Liver (tissue), 9 donors: ENCODE results near the gene PKD2. TPM values are rescaled to one million over a fixed set of nuclear protein-coding genes. Genes with fewer than 3 reads are reported as not detected.

Experiments used
- DNase-seq: peaks from one replicate; pipeline ENCODE4 v3.0.0-alpha.2; 2017; ENCODE audit warnings: low spot score
- H3K27ac ChIP-seq, 2 donors: one replicate each; pipeline ENCODE4 v1.7.0; 2013; ENCODE audit warnings: inconsistent platforms in 2 of 2, low read length in 2 of 2, control low read depth in 1 of 2, low read depth in 1 of 2, mild to moderate bottlenecking in 1 of 2
- H3K27me3 ChIP-seq, 4 donors: one replicate each; pipeline versions ENCODE4 v1.6.1 to v1.7.0; 2013; ENCODE audit warnings: low read length in 3 of 4, inconsistent platforms in 1 of 4, mild to moderate bottlenecking in 1 of 4, moderate library complexity in 1 of 4; ENCODE audit not compliant: control insufficient read depth in 4 of 4, insufficient read depth in 4 of 4
- H3K36me3 ChIP-seq, 4 donors: one replicate each; pipeline versions ENCODE4 v1.6.1 to v1.7.0; 2013; ENCODE audit warnings: low read length in 3 of 4, mild to moderate bottlenecking in 3 of 4, low read depth in 1 of 4, moderate library complexity in 1 of 4; ENCODE audit not compliant: control insufficient read depth in 4 of 4, insufficient read depth in 3 of 4
- H3K4me1 ChIP-seq, 4 donors: one replicate each; pipeline versions ENCODE4 v1.6.1 to v1.7.0; 2013; ENCODE audit warnings: low read length in 3 of 4, mild to moderate bottlenecking in 3 of 4, moderate library complexity in 1 of 4; ENCODE audit not compliant: control insufficient read depth in 4 of 4, insufficient read depth in 4 of 4
- H3K4me3 ChIP-seq, 3 donors: one replicate each; pipeline versions ENCODE4 v1.6.1 to v1.7.0; 2013; ENCODE audit warnings: low read length in 3 of 3, control low read depth in 1 of 3, low read depth in 1 of 3, mild to moderate bottlenecking in 1 of 3
- H3K9ac ChIP-seq, 2 donors: one replicate each; pipeline ENCODE4 v1.7.0; 2013; ENCODE audit warnings: low read length in 2 of 2, mild to moderate bottlenecking in 2 of 2, moderate library complexity in 2 of 2, control low read depth in 1 of 2, low read depth in 1 of 2
- H3K9me3 ChIP-seq, 4 donors: one replicate each; pipeline versions ENCODE4 v1.6.1 to v1.7.0; 2013; ENCODE audit warnings: low read length in 3 of 4; ENCODE audit not compliant: control insufficient read depth in 4 of 4
- ATF3 ChIP-seq: IDR thresholded peaks from 2 replicates; pipeline ENCODE4 v1.6.1; 2016; ENCODE audit warnings: antibody characterized with exemption
- CTCF ChIP-seq: fragments of 150-350 bp; IDR thresholded peaks from 2 replicates; pipeline ENCODE4 v1.5.1; 2017; ENCODE audit warnings: improper control_type of control experiment, low read depth, low read length; ENCODE audit not compliant: missing input control
- EGR1 ChIP-seq, 2 donors: IDR thresholded peaks; 2 replicates each; pipeline ENCODE4 v1.6.1; 2016 to 2018; ENCODE audit warnings: antibody characterized with exemption in 2 of 2, low read depth in 2 of 2
- FOXA1 ChIP-seq: IDR thresholded peaks from 2 replicates; pipeline ENCODE4 v1.6.1; 2016; ENCODE audit warnings: antibody characterized with exemption
- FOXA2 ChIP-seq: IDR thresholded peaks from 2 replicates; pipeline ENCODE4 v1.6.1; 2016; ENCODE audit warnings: antibody characterized with exemption
- GABPA ChIP-seq, 2 donors: IDR thresholded peaks in 1 of 2; conservative IDR thresholded peaks in 1 of 2; 2 replicates each; pipeline ENCODE4 v1.6.1; 2016; ENCODE audit warnings: antibody characterized with exemption in 2 of 2, mild to moderate bottlenecking in 1 of 2, moderate library complexity in 1 of 2
- HNF4A ChIP-seq, 2 donors: conservative IDR thresholded peaks; 2 replicates each; pipeline ENCODE4 v1.6.1; 2016; ENCODE audit warnings: antibody characterized with exemption in 2 of 2, mild to moderate bottlenecking in 2 of 2
- HNF4G ChIP-seq: IDR thresholded peaks from 2 replicates; pipeline ENCODE4 v1.6.1; 2016; ENCODE audit warnings: antibody characterized with exemption
- JUND ChIP-seq, 2 donors: IDR thresholded peaks; 2 replicates each; pipeline ENCODE4 v1.6.1; 2016; ENCODE audit warnings: antibody characterized with exemption in 2 of 2
- MAX ChIP-seq: IDR thresholded peaks from 2 replicates; pipeline ENCODE4 v1.6.1; 2016; ENCODE audit warnings: antibody characterized with exemption
- NR2F2 ChIP-seq: IDR thresholded peaks from 2 replicates; pipeline ENCODE4 v1.6.1; 2016; ENCODE audit warnings: antibody characterized with exemption
- RAD21 ChIP-seq, 2 donors: IDR thresholded peaks; 2 replicates each; pipeline ENCODE4 v1.6.1; 2016; ENCODE audit warnings: antibody characterized with exemption in 2 of 2, mild to moderate bottlenecking in 2 of 2
- REST ChIP-seq: IDR thresholded peaks from 2 replicates; pipeline ENCODE4 v1.6.1; 2016; ENCODE audit warnings: antibody characterized with exemption, mild to moderate bottlenecking
- RXRA ChIP-seq, 2 donors: IDR thresholded peaks; 2 replicates each; pipeline ENCODE4 v1.6.1; 2017 to 2018; ENCODE audit warnings: antibody characterized with exemption in 2 of 2, mild to moderate bottlenecking in 1 of 2
- SP1 ChIP-seq: IDR thresholded peaks from 2 replicates; pipeline ENCODE4 v1.6.1; 2018; ENCODE audit warnings: antibody characterized with exemption, mild to moderate bottlenecking
- TAF1 ChIP-seq: conservative IDR thresholded peaks from 2 replicates; pipeline ENCODE4 v1.6.1; 2016; ENCODE audit warnings: antibody characterized with exemption, mild to moderate bottlenecking
- YY1 ChIP-seq: IDR thresholded peaks from 2 replicates; pipeline ENCODE4 v1.6.1; 2016; ENCODE audit warnings: antibody characterized with exemption, mild to moderate bottlenecking
- ZBTB33 ChIP-seq: IDR thresholded peaks from 2 replicates; pipeline ENCODE4 v1.6.1; 2016; ENCODE audit warnings: antibody characterized with exemption
- WGBS: extraction: QIAGEN DNeasy Blood & Tissue Kit; methylation state at CpG from one replicate; pipeline ENCODE4 v1.1.7; 2013; 5-methylcytosine and 5-hydroxymethylcytosine counted together
- polyA plus RNA-seq, 2 donors: library from polyadenylated mRNA; stranded (reverse) in 1 of 2; unstranded in 1 of 2; fragments of 200-250 nt in 1 of 2; fragments of >200 nt in 1 of 2; fragmentation: Nextera tagmentation in 1 of 2; extraction: Ambion mirVana in 1 of 2; gene quantifications; one replicate each; pipeline versions ENCODE4 v1.2.1 to v1.2.3, GENCODE V29; 2013 to 2015
- total RNA-seq, 2 donors: library from RNA; depleted of rRNA; stranded (reverse); fragments of >200 nt; gene quantifications; one replicate each; pipeline ENCODE4 v1.2.3, GENCODE V29; 2014
- donor health status: healthy.
- donor health status: healthy.
- donor health status: healthy.
- donor health status: healthy.
- donor health status: healthy.

PKD2 gene
- total and polyA plus RNA-seq, 4 donors, result 1.5 to 11.4 (median 7.1) TPM

- no peaks in the 10 kb centered on the region for H3K9me3 ChIP-seq
- no peak for DNase-seq
- no peaks in the 10 kb centered on the region for H3K27me3 ChIP-seq
- no peak overlapping the region for H3K27ac ChIP-seq
- peaks cover 0 to 8% (median 2%) of the 10 kb centered on the region in 4 donors for H3K4me1 ChIP-seq
- no peak for TF ChIP-seq FOXA2
- no peak for TF ChIP-seq REST
- no peak for TF ChIP-seq HNF4A (conservative IDR thresholded peaks at IDR 0.05)
- no peak for TF ChIP-seq JUND (IDR thresholded peaks at IDR 0.05)
- TF ChIP-seq NR2F2, result no peak
- no peak for TF ChIP-seq FOXA1
- no peak for TF ChIP-seq RXRA (IDR thresholded peaks at IDR 0.05)
- TF ChIP-seq GABPA (IDR thresholded peaks at IDR 0.05 in 1 of 2, conservative IDR thresholded peaks at IDR 0.05 in 1 of 2), result no peak
- TF ChIP-seq RAD21 (IDR thresholded peaks at IDR 0.05), result no peak
- no peak for TF ChIP-seq EGR1 (IDR thresholded peaks at IDR 0.05; ENCODE audit: low read depth in 2 of 2)
- no peak for TF ChIP-seq HNF4G
- TF ChIP-seq MAX, result no peak
- no peak for TF ChIP-seq SP1
- TF ChIP-seq CTCF, result no peak
- TF ChIP-seq YY1, result no peak
- TF ChIP-seq ATF3, result no peak
- no peak for TF ChIP-seq TAF1
- TF ChIP-seq ZBTB33, result no peak
- peaks cover 0 to 1% (median 0%) of the 10 kb centered on the region in 4 donors for H3K36me3 ChIP-seq
- H3K9ac ChIP-seq, result no peak overlapping the region
- no peak overlapping the region for H3K4me3 ChIP-seq
- 88% methylated on average over 4 of the region's 4 CpGs for WGBS
Measured at GRCh38 chr4:88054229-88054628, 46.8 kb downstream of the PKD2 start.
